ENCODE measurements around the gene MASP1.

DNA sequence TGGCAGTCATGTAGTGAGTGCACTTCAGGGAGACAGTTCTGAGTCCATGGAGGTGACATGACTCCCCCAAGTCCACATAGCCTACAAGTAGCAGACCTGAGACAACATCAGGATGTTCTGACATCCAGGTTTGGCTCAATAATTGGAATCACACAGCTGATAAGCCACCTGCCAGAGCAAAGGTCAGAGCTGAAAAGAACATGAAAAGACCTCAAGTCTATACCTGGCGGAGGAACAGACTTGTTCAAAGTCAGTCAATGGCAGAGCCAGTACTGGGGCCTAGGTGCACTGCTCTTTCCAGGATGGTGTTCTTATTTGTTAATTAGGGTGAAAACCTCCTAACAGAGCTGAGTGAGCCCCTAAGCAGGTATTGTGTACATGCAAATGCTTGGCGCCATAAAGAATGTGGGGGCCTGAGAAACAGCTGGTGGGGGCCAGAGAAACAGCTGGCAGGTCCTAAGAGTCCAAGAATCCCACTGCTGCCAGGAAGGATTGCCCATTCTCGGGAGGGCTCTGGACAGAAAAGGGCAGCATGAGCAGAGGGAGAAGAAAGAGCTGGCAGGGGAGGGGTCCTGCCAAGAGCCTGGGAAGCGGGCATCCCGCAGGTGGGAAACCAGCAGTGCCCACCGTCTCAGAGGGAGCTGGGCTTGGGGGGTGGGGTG lies 17.1 kb downstream of the MASP1 start:
- TF ChIP-seq, protein P1, sequence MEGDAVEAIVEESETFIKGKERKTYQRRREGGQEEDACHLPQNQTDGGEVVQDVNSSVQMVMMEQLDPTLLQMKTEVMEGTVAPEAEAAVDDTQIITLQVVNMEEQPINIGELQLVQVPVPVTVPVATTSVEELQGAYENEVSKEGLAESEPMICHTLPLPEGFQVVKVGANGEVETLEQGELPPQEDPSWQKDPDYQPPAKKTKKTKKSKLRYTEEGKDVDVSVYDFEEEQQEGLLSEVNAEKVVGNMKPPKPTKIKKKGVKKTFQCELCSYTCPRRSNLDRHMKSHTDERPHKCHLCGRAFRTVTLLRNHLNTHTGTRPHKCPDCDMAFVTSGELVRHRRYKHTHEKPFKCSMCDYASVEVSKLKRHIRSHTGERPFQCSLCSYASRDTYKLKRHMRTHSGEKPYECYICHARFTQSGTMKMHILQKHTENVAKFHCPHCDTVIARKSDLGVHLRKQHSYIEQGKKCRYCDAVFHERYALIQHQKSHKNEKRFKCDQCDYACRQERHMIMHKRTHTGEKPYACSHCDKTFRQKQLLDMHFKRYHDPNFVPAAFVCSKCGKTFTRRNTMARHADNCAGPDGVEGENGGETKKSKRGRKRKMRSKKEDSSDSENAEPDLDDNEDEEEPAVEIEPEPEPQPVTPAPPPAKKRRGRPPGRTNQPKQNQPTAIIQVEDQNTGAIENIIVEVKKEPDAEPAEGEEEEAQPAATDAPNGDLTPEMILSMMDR (IDR thresholded peaks at IDR 0.05), result no peak
- TF ChIP-seq, protein P2, sequence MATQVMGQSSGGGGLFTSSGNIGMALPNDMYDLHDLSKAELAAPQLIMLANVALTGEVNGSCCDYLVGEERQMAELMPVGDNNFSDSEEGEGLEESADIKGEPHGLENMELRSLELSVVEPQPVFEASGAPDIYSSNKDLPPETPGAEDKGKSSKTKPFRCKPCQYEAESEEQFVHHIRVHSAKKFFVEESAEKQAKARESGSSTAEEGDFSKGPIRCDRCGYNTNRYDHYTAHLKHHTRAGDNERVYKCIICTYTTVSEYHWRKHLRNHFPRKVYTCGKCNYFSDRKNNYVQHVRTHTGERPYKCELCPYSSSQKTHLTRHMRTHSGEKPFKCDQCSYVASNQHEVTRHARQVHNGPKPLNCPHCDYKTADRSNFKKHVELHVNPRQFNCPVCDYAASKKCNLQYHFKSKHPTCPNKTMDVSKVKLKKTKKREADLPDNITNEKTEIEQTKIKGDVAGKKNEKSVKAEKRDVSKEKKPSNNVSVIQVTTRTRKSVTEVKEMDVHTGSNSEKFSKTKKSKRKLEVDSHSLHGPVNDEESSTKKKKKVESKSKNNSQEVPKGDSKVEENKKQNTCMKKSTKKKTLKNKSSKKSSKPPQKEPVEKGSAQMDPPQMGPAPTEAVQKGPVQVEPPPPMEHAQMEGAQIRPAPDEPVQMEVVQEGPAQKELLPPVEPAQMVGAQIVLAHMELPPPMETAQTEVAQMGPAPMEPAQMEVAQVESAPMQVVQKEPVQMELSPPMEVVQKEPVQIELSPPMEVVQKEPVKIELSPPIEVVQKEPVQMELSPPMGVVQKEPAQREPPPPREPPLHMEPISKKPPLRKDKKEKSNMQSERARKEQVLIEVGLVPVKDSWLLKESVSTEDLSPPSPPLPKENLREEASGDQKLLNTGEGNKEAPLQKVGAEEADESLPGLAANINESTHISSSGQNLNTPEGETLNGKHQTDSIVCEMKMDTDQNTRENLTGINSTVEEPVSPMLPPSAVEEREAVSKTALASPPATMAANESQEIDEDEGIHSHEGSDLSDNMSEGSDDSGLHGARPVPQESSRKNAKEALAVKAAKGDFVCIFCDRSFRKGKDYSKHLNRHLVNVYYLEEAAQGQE (IDR thresholded peaks at IDR 0.05; ENCODE audit: insufficient read depth in 1 of 2, low read depth in 2 of 2, low read length in 1 of 2), result no peak
